HG03342 (cell line): ENCODE measurements around the gene TMEM9.

Experiments
- ATAC-seq: cut with Tn5 transposase; IDR thresholded peaks from one replicate; pipeline ENCODE4 v1.9.1; 2021; ENCODE audit warnings: mild to moderate bottlenecking, moderate library complexity; ENCODE audit not compliant: unreplicated experiment

The TMEM9 gene

GRCh38 chr1:201111156-201111555 is 43.1 kb downstream of the TMEM9 start:
- ATAC-seq, result no peak

- no peak for ATAC-seq
Observed at GRCh38 chr1:201110616-201111015, 43.7 kb downstream of the TMEM9 start.

- no peak for ATAC-seq
Observed at GRCh38 chr1:201110138-201110537, 44.1 kb downstream of the TMEM9 start.

GRCh38 chr1:201109651-201110050 is 44.6 kb downstream of the TMEM9 start:
- ATAC-seq, result no peak

- ATAC-seq, result no peak
Observed at GRCh38 chr1:201108614-201109013, 45.7 kb downstream of the TMEM9 start.

- ATAC-seq, result no peak
Observed at GRCh38 chr1:201105688-201106087, 48.6 kb downstream of the TMEM9 start.

- no peak for ATAC-seq
Observed at GRCh38 chr1:201104141-201104540, 50.1 kb downstream of the TMEM9 start.

- no peak for ATAC-seq
Observed at GRCh38 chr1:201103666-201104065, 50.6 kb downstream of the TMEM9 start.

GRCh38 chr1:201100169-201100930 is 53.9 kb downstream of the TMEM9 start:
- no peak for ATAC-seq

GRCh38 chr1:201098992-201099677 is 55.1 kb downstream of the TMEM9 start:
- no peak for ATAC-seq

GRCh38 chr1:201096977-201097856 is 57.1 kb downstream of the TMEM9 start:
- ATAC-seq, result no peak

GRCh38 chr1:201096041-201096461 is 58.2 kb downstream of the TMEM9 start:
- ATAC-seq, result no peak

GRCh38 chr1:201095581-201095980 is 58.7 kb downstream of the TMEM9 start:
- no peak for ATAC-seq

- ATAC-seq, result no peak
Observed at GRCh38 chr1:201094832-201095231, 59.4 kb downstream of the TMEM9 start.

- ATAC-seq, result no peak
Observed at GRCh38 chr1:201093962-201094361, 60.3 kb downstream of the TMEM9 start.

GRCh38 chr1:201093561-201093960 is 60.7 kb downstream of the TMEM9 start:
- no peak for ATAC-seq

- no peak for ATAC-seq
Observed at GRCh38 chr1:201092738-201093137, 61.5 kb downstream of the TMEM9 start.

- ATAC-seq, result no peak
Observed at GRCh38 chr1:201091256-201091655, 63.0 kb downstream of the TMEM9 start.

GRCh38 chr1:201090541-201090940 is 63.7 kb downstream of the TMEM9 start:
- ATAC-seq, result no peak

- ATAC-seq, result no peak
Observed at GRCh38 chr1:201089596-201089995, 64.7 kb downstream of the TMEM9 start.

GRCh38 chr1:201088901-201089525 is 65.3 kb downstream of the TMEM9 start:
- no peak for ATAC-seq
